C4-2B (cell line): ENCODE measurements around the gene STX2.

ENCODE experiments used
- CTCF ChIP-seq: fragments of 450-650 bp; conservative IDR thresholded peaks from 2 replicates; pipeline ENCODE4 v1.5.1; 2017; ENCODE audit warnings: mild to moderate bottlenecking
- ZFX ChIP-seq: fragments of 450-650 bp; IDR thresholded peaks from 2 replicates; pipeline ENCODE4 v1.6.1; 2017

GRCh38 chr12:130817804-130818203 lies 21.2 kb downstream of the STX2 start:
- no peak for TF ChIP-seq CTCF
- no peak for TF ChIP-seq ZFX
